Naive B cell (primary cell): Measurements from ENCODE around the gene ATP2A3. TPM values are rescaled to one million over a fixed set of nuclear protein-coding genes. Genes with fewer than 3 reads are reported as not detected.
A peak's percentile ranks its signal among the peaks of the same experiment; 100 is the strongest.

Source experiments
- ATAC-seq, 2 donors: fragments of 150-1000 bp; cut with Tn5 transposase; 2 replicates each; pipeline ENCODE4 v1.10.0; 2021; ENCODE audit warnings: low read depth in 2 of 2, mild to moderate bottlenecking in 2 of 2, moderate library complexity in 2 of 2
- DNase-seq: peaks from one replicate; pipeline ENCODE4 v3.0.0; 2022
- H3K27ac Mint-ChIP-seq, 6 donors: one replicate each; pipeline ENCODE4 v1.8.0; 2020 to 2022; ENCODE audit warnings: mild to moderate bottlenecking in 6 of 6, mixed read lengths in 6 of 6, moderate library complexity in 5 of 6, inconsistent platforms in 2 of 6
- H3K27me3 Mint-ChIP-seq, 3 donors: one replicate each; pipeline ENCODE4 v1.8.0; 2021 to 2022; ENCODE audit warnings: mixed read lengths in 3 of 3, mild to moderate bottlenecking in 1 of 3
- H3K36me3 Mint-ChIP-seq, 2 donors: one replicate each; pipeline ENCODE4 v1.8.0; 2020 to 2022; ENCODE audit warnings: mixed read lengths in 2 of 2, inconsistent platforms in 1 of 2, mild to moderate bottlenecking in 1 of 2
- H3K4me1 Mint-ChIP-seq, 3 donors: one replicate each; pipeline ENCODE4 v1.8.0; 2020 to 2022; ENCODE audit warnings: mixed read lengths in 3 of 3, inconsistent platforms in 1 of 3, mild to moderate bottlenecking in 1 of 3, moderate library complexity in 1 of 3
- H3K4me3 Mint-ChIP-seq, 8 donors: one replicate each; pipeline ENCODE4 v1.8.0; 2020 to 2022; ENCODE audit warnings: mild to moderate bottlenecking in 8 of 8, mixed read lengths in 8 of 8, moderate library complexity in 8 of 8, inconsistent platforms in 2 of 8
- H3K9me3 Mint-ChIP-seq, 7 donors: one replicate each; pipeline ENCODE4 v1.8.0; 2020 to 2022; ENCODE audit warnings: mixed read lengths in 7 of 7, mild to moderate bottlenecking in 5 of 7, inconsistent platforms in 2 of 7, moderate library complexity in 1 of 7
- polyA plus RNA-seq, 6 donors: library from polyadenylated mRNA; unstranded; fragments of 300-500 nt; fragmentation: Illumina TruSeq; gene quantifications; one replicate each; pipeline ENCODE4 v1.2.3, GENCODE V29; 2021; ENCODE audit warnings: low read depth in 6 of 6

ATP2A3 gene
- polyA plus RNA-seq, 6 donors from 2014 or later: 68.7 to 180 (median 94.2) TPM

DNA sequence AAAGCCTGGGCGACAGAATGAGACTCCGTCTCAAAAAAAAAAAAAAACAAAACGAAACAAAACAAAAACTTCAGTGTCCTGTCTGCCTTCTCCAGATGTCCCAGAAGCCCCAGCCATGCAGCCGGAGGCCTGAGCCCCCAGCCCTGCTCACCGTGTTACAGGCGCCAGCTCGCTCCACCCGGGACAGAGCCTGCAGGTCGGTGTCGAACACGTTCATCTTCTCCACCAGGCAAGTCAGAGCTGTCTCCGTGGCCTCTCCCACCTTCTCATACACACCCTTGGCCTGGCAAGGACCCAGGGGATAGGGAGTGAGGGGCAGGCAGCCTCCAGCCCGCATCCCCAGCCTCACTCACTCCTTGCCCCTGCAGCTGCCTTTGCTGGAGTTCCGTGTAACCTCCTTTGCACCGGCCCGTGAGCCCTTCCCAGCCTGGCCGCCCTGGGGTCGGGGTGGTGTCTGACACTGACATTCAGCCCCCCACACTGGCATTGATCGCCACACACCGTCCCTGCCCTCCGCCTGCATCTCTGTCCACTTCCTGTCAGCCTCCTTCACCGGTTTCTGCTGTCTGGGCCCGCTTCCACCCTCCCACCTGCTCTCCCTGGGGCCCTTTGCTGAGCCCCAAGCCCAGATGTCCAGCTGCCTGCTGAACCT, 20.9 kb downstream of the ATP2A3 start:
- H3K27me3 Mint-ChIP-seq: no peaks in the 10 kb centered on the region
- peaks cover 11 to 23% of the 10 kb centered on the region in 2 donors for H3K36me3 Mint-ChIP-seq
- peak overlapping the region in 3 of 6 donors; percentile 52 to 89 (median 70) for H3K27ac Mint-ChIP-seq
- peaks cover 0 to 10% (median 9%) of the 10 kb centered on the region in 3 donors for H3K4me1 Mint-ChIP-seq
- DNase-seq: no peak
- H3K9me3 Mint-ChIP-seq: peaks cover 0 to 1% (median 0%) of the 10 kb centered on the region in 7 donors
- no peak overlapping the region for H3K4me3 Mint-ChIP-seq
- no peak for ATAC-seq

DNA sequence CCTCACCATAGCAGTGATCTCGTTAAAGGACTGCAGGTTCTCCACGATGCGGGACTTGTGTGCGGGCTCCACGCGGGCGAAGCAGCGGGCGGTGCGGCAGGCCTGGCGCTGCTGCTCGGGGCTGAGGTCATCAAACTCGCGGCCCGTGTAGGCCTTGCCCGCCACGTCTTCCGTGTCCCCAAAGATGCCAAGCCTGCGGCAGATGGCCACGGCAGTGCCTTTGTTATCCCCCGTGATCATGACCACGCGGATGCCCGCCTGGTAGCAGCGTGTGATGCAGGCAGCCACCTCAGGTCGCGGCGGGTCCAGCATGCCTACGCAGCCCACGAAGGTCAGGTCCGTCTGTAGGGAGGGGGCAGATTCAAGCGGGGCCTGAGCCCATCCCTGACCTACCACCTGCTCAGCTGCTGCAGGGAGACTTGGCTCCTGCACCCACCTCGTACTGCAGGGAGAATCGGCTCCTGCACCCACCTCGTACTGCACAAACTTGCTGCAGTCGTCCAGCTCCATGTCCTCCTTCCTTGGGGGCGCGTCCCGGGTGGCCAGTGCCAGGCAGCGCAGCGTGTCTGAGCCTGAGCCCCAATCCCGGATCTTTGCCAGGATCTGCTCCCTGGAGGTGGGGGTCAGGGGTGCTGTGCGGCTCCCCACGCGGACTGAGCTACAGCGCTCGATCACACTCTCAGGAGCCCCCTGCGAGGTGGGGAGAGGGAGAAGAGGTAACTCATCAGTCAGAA, 23.1 kb downstream of the ATP2A3 start:
- DNase-seq: no peak
- no peak overlapping the region for H3K27ac Mint-ChIP-seq
- H3K9me3 Mint-ChIP-seq: peaks cover 0 to 1% (median 0%) of the 10 kb centered on the region in 7 donors
- H3K4me3 Mint-ChIP-seq: no peak overlapping the region
- H3K4me1 Mint-ChIP-seq: peaks cover 2 to 21% (median 20%) of the 10 kb centered on the region in 3 donors
- H3K27me3 Mint-ChIP-seq: no peaks in the 10 kb centered on the region
- H3K36me3 Mint-ChIP-seq: peaks cover 12 to 36% of the 10 kb centered on the region in 2 donors
- ATAC-seq: no peak

DNA sequence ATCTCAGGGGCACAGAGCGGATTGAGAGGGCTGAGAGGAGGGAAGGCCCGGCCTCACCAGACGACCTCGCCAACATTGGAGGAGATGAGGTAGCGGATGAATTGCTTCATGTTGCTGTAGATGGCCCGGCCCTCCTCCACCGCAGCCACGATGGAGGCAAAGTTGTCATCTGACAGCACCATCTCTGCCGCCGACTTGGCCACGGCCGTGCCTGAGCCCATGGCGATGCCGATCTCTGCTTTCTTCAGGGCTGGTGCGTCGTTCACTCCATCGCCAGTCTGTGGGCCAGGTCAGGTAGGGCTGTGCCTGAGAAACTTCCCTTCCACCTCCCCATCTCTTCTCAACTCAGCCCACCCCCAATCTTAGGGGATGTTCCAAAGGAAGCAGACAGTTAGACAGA, 26.9 kb downstream of the ATP2A3 start:
- Mint-ChIP-seq H3K9me3 (no peaks in the 10 kb centered on the region), H3K4me3 (no peak overlapping the region), H3K27me3 (no peaks in the 10 kb centered on the region), H3K27ac (peak overlapping the region in 2 of 6 donors; percentile 24 to 31), H3K4me1 (peaks cover 2 to 12% (median 10%) of the 10 kb centered on the region in 3 donors), H3K36me3 (peaks cover 12 to 24% of the 10 kb centered on the region in 2 donors)
- no peak for ATAC-seq
- no peak for DNase-seq

DNA sequence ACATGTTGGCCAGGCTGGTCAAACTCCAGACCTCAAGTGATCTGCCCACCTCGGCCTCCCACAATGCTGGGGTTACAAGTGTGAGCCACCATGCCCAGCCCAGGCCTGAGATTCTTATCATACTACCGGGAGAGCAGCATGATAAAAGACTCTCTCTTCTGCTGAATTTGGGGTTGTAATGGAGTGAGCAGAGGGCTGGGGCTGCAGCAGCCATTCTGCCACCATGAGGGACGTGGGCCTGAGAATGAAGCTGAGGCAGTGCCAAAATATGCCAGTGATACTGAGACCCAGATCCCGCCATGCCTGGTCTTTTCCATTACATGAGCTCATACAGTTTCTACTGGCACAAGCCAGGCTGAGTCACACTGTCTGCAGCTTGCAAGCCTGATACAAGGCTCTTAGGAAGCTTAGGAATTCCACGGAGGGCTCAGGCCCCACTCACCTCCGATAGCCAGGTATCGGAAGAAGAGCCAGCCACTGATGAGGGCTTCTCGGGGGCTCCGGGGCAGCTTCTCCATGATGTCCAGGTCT, 28.3 kb downstream of the ATP2A3 start:
- H3K27ac Mint-ChIP-seq: peak overlapping the region in 4 of 6 donors; percentile 63 to 71 (median 68)
- no peaks in the 10 kb centered on the region for H3K27me3 Mint-ChIP-seq
- no peaks in the 10 kb centered on the region for H3K9me3 Mint-ChIP-seq
- peaks cover 12 to 24% of the 10 kb centered on the region in 2 donors for H3K36me3 Mint-ChIP-seq
- peaks cover 2 to 12% (median 10%) of the 10 kb centered on the region in 3 donors for H3K4me1 Mint-ChIP-seq
- no peak overlapping the region for H3K4me3 Mint-ChIP-seq
- ATAC-seq (no peak), DNase-seq (no peak)

DNA sequence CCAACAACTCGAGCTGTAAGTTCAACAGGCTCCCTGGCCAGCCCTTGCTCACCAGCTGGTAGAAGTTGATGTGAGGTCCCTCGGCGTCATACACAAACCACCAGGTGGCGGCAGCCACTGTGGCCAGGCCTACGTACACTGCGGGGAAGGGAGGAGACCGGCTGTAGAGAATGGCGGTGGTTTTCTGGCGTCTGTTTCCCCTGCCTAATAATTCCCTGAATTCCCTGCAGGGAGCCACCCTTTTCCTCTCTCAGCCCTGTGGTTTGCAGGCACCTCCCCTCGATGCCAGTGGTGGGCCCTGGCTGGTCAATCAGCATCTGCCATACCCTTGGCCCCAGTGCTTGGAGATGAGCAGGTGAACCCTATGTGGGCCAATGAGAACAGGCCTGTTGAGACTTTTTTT, 29.1 kb downstream of the ATP2A3 start:
- H3K27ac Mint-ChIP-seq: peak overlapping the region in 5 of 6 donors; percentile 51 to 79 (median 67)
- no peak overlapping the region for H3K4me3 Mint-ChIP-seq
- peak; percentile 39 for DNase-seq
- no peaks in the 10 kb centered on the region for H3K9me3 Mint-ChIP-seq
- H3K4me1 Mint-ChIP-seq: peaks cover 2 to 12% (median 10%) of the 10 kb centered on the region in 3 donors
- peaks cover 11 to 24% of the 10 kb centered on the region in 2 donors for H3K36me3 Mint-ChIP-seq
- no peaks in the 10 kb centered on the region for H3K27me3 Mint-ChIP-seq
- peak; percentile 91 to 94 for ATAC-seq

DNA sequence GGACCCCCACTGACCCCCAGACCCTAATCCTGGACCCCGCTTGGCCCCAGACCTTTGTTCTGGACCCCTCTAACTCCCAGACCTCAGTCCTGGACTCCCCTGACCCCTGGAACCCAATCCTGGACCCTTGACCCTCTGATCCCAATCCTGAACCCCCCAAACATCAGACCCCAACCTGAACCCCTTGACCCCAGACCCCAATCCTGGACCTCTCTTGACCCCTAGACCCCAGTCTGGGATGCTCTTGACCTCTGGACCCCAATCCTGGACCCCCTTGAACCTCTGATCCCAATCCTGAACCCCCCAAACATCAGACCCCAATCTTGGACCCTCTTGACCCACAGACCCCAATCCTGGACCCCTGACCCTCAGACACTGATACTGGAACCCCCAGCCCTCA, 34.5 kb downstream of the ATP2A3 start:
- H3K36me3 Mint-ChIP-seq: peaks cover 0 to 9% of the 10 kb centered on the region in 2 donors
- no peak for ATAC-seq
- peak overlapping the region in 3 of 6 donors; percentile 6 to 80 (median 50) for H3K27ac Mint-ChIP-seq

DNA sequence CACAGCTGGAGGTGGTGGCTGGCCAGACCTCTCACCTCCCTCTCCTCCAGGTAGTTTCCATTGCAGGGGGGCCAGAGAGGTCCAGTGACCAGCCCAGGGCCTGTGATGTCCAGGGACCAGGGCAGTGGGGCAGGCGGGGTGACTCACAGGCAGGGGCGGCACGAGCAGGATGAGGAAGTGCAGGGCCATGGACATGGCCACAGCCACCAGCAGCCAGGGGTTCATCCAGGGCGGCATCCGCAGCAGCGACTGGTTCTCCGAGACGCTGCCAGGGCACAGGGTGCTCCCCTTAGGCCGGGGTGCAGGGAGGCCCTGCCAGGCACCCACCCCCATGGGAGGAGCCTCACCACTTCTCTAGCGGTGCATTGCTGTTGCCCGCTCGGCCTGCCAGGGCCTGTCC, 35.1 kb downstream of the ATP2A3 start:
- peak overlapping the region in 2 of 6 donors; percentile 72 to 80 for H3K27ac Mint-ChIP-seq

More for the DNA sequence above, 34.5 kb downstream of the ATP2A3 start:
- H3K4me3 Mint-ChIP-seq: peak overlapping the region in 1 of 8 donors; percentile 61
- no peaks in the 10 kb centered on the region for H3K27me3 Mint-ChIP-seq
- peaks cover 8 to 12% (median 11%) of the 10 kb centered on the region in 3 donors for H3K4me1 Mint-ChIP-seq
- H3K9me3 Mint-ChIP-seq: no peaks in the 10 kb centered on the region
- no peak for DNase-seq

DNA sequence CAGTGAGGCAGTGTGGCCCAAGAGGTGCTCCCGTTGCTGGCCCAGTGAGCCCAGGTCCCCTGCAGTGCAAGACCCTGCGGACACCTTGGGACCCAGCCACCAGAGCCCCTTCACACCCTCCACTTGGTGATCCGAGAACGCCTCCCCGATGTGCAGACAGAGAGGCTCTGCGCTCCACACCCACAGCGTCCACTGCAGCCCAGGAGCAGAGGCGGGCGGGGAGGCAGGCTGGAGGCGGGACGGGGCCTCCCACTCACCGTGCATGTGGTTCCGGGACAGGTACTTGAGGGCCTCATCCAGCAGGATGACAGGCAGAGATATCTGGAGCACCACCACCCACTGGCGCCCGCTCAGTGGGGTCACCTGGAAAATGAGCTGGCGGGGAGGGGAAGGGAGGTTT, 35.8 kb downstream of the ATP2A3 start:
- peaks cover 0 to 9% of the 10 kb centered on the region in 2 donors for H3K36me3 Mint-ChIP-seq
- no peaks in the 10 kb centered on the region for H3K27me3 Mint-ChIP-seq
- H3K4me1 Mint-ChIP-seq: peaks cover 8 to 20% (median 14%) of the 10 kb centered on the region in 3 donors
- H3K27ac Mint-ChIP-seq: peak overlapping the region in 1 of 6 donors; percentile 92
- no peak for ATAC-seq
- no peak overlapping the region for H3K4me3 Mint-ChIP-seq
- DNase-seq: no peak
- no peaks in the 10 kb centered on the region for H3K9me3 Mint-ChIP-seq

More for the DNA sequence above, 35.1 kb downstream of the ATP2A3 start:
- Mint-ChIP-seq H3K27me3 (no peaks in the 10 kb centered on the region), H3K9me3 (no peaks in the 10 kb centered on the region), H3K4me3 (no peak overlapping the region), H3K36me3 (peaks cover 0 to 9% of the 10 kb centered on the region in 2 donors), H3K4me1 (peaks cover 8 to 12% (median 11%) of the 10 kb centered on the region in 3 donors)
- ATAC-seq: no peak
- no peak for DNase-seq

DNA sequence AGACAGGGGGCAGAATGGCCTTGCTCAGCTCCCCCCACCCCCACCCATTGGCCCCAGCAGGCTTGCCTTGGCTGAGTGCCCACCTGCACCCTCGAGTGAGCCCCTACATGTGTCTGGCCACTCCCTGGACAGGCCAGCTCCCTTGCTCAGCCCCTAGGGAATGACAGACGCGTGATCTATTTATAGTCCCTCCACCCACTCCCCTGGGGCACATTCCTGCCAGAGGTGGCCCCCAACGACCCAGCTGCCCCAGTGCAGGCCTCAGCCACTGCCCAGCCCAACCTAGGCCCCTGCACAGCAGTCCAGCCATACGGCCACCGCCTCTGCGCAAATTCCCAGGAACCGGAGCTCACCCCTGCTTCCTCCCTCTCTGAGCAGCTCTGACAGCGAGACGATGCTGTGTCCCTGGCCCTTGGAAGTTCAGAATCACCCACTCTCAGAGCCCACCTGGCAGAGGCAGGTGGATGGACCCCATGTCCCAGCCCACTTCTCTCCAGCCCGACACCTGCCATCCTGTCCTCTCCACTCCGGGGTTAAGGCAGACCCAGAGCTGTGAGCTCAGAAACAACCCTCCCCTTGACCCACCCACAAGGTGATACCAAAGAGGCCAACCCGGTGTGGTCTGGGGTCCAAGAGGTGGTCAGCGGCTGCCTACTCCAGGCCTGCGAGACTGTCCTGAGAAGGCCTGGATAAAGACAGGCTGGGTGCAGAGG, 36.5 kb downstream of the ATP2A3 start:
- ATAC-seq: no peak
- Mint-ChIP-seq H3K27me3 (no peaks in the 10 kb centered on the region), H3K4me3 (no peak overlapping the region), H3K4me1 (peaks cover 11 to 26% (median 16%) of the 10 kb centered on the region in 3 donors), H3K27ac (peak overlapping the region in 4 of 6 donors; percentile 69 to 92 (median 74)), H3K9me3 (no peaks in the 10 kb centered on the region), H3K36me3 (peaks cover 0 to 9% of the 10 kb centered on the region in 2 donors)
- DNase-seq: no peak

DNA sequence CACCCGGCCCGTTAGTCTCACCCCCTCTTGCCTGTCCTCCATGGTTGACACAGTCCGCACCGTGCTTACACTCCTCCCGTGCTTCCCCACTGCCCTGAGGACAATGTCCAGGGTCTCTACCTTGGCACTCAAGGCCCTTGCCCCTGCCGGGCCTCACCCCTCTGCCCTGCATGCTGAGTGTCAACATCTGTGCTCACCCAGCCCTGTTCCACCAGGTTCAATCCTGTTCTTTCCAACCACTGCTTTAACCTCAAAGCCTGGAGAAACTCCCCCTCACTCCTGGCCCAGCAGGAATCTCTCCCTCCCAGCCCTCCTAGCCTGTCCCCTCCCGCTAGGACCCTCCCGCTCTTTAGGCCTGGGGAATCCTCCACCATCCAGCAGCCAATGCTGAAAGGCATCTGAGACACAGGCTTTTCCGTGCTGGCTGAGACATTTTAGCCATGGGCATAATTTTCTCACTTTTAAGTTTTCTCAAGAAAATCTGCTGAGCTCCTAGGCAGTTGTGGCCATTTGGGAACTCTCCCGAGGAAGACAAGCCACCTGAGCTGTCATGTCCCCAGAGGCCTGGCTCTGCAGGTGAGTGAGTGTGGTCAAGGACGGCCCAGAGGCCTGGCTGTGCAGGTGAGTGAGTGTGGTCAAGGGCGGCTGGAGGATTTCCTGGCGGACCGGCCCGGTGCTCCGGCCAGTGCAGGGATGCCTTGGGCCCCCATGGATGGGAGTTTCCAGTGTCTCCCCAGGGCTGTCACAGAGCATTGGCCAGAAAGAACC, 37.2 kb downstream of the ATP2A3 start:
- Mint-ChIP-seq H3K27me3 (no peaks in the 10 kb centered on the region), H3K27ac (peak overlapping the region in 5 of 6 donors; percentile 69 to 95 (median 78)), H3K9me3 (no peaks in the 10 kb centered on the region), H3K4me3 (no peak overlapping the region), H3K4me1 (peaks cover 19 to 34% (median 22%) of the 10 kb centered on the region in 3 donors), H3K36me3 (peaks cover 0 to 9% of the 10 kb centered on the region in 2 donors)
- ATAC-seq (no peak), DNase-seq (no peak)

DNA sequence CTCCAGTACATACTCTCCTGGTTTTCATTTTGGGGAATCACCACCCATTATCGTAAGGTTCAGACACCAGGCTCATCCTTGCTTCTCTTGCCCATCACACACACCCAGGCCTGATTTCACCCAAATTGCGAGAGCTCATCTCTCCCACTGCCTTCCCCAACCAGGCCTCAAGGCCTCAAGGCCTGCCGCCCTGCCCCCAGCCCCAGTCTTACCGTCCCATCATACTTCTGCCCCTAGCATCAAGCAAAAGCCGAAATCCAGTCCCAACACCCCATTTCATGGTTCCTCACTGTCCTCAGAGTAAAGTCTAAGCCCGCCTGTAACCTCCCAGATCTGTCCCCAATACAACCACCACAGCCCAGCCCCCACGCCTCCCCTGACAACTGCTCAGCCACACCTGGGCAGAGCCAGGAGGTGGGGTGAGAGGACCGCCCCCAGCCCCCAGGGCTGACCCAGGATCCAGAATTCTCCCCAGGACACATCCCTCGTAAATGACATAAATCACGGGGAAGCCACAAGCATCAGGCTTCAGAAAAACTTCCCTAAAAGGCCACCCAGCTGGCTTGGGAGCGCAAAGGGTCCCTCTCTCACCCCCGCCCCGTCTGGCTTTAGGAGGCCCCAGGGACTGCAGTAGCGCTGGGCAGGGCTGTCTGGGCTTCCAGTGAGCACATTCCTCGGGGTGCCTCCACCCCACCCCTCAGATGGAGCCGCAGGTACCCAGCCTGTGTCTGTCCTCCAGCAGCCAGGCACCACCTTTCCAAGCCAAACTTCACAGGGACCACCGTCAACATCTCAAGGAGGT, 38.4 kb downstream of the ATP2A3 start:
- ATAC-seq (no peak), DNase-seq (no peak)
- peak overlapping the region in 2 of 8 donors; percentile 35 to 44 for H3K4me3 Mint-ChIP-seq
- peaks cover 27 to 41% (median 27%) of the 10 kb centered on the region in 3 donors for H3K4me1 Mint-ChIP-seq
- H3K36me3 Mint-ChIP-seq: peaks cover 0 to 9% of the 10 kb centered on the region in 2 donors
- no peaks in the 10 kb centered on the region for H3K27me3 Mint-ChIP-seq
- H3K9me3 Mint-ChIP-seq: no peaks in the 10 kb centered on the region
- H3K27ac Mint-ChIP-seq: peak overlapping the region; percentile 88 to 95 (median 93)
